HepG2 (cell line): ENCODE data around the gene TTF2. TPM values are rescaled to one million over a fixed set of nuclear protein-coding genes. Genes with fewer than 3 reads are reported as not detected.

Experiments used
- ATAC-seq: fragments of 200-7000 bp; cut with Tn5 transposase; 3 replicates; pipeline ENCODE4 v1.9.1; 2020; ENCODE audit warnings: mild to moderate bottlenecking, moderate library complexity
- BruUV-seq: library from RNA; stranded (reverse); fragments of 400-500 nt; replicated peaks from 2 replicates; lab custom pipeline; 2021; lab: Mats Ljungman, UMichigan
- CTCF ChIA-PET: fragments of 300-600 bp; formaldehyde crosslinking; extraction: SDS; loops from one replicate; lab custom pipeline; 2021; ENCODE audit warnings: low total read pairs, inconsistent platforms, low intra/inter-chr PET ratio; lab: Yijun Ruan, JAX
- POLR2A ChIA-PET: fragments of 350-600 bp; sonication (Branson Sonifier 250); formaldehyde crosslinking; loops from one replicate; lab custom pipeline; 2020; ENCODE audit warnings: antibody characterized with exemption, inconsistent platforms; lab: Yijun Ruan, JAX
- DNase-seq: peaks from one replicate; pipeline ENCODE4 v3.0.0-alpha.2; 2015; ENCODE audit warnings: low spot score
- FAIRE-seq: peaks from 3 replicates; lab custom pipeline; 2011; peaks lifted over from hg19 to GRCh38; lab: Jason Lieb, UNC
- H2AFZ ChIP-seq: one replicate; pipeline ENCODE4 v1.6.1; 2011; ENCODE audit warnings: low read length, inconsistent platforms
- H3K27ac ChIP-seq: fragments of 300-600 bp; 3 replicates; pipeline ENCODE4 v1.8.0; 2011; ENCODE audit warnings: mixed run types, mild to moderate bottlenecking, mixed read lengths, low read length, inconsistent platforms; ENCODE audit not compliant: insufficient read depth; ENCODE audit errors: extremely low read length
- H3K27me3 ChIP-seq, 2 experiments: fragments of 200-600 bp in 1 of 2; 2 replicates in 1 of 2; 3 replicates in 1 of 2; pipeline versions ENCODE4 v1.6.0 to v1.8.0; 2011; ENCODE audit warnings: low read length in 2 of 2, mild to moderate bottlenecking in 2 of 2, moderate library complexity in 2 of 2, inconsistent platforms in 1 of 2; ENCODE audit not compliant: insufficient read depth in 2 of 2, control insufficient read depth in 1 of 2
- H3K36me3 ChIP-seq, 2 experiments: fragments of 200-600 bp in 1 of 2; replicated peaks in 1 of 2; 2 replicates in 1 of 2; 3 replicates in 1 of 2; pipeline versions ENCODE4 v1.5.1 to v1.8.0; 2011; ENCODE audit warnings: low read length in 2 of 2, inconsistent platforms in 1 of 2; ENCODE audit not compliant: insufficient read depth in 2 of 2, control insufficient read depth in 1 of 2
- H3K4me1 ChIP-seq: 2 replicates; pipeline ENCODE4 v1.5.1; 2012; ENCODE audit warnings: low read length, inconsistent platforms; ENCODE audit not compliant: insufficient read depth
- H3K4me2 ChIP-seq: 2 replicates; pipeline ENCODE4 v1.6.0; 2011; ENCODE audit warnings: low read depth, low read length, inconsistent platforms
- H3K4me3 ChIP-seq, 3 experiments: fragments of 200-600 bp in 1 of 3; sonication (generic), shearing (Covaris generic) in 1 of 3; replicated peaks in 1 of 3; 2 replicates each; pipeline ENCODE4 v1.5.1; 2011 to 2016; ENCODE audit warnings: low read length in 3 of 3, inconsistent platforms in 2 of 3, low read depth in 2 of 3, mild to moderate bottlenecking in 2 of 3, control low read depth in 1 of 3, mixed read lengths in 1 of 3; ENCODE audit not compliant: insufficient read depth in 1 of 3
- H3K79me2 ChIP-seq: one replicate; pipeline ENCODE4 v1.6.1; 2011; ENCODE audit warnings: low read length, inconsistent platforms; ENCODE audit not compliant: insufficient read depth
- H3K9ac ChIP-seq: 2 replicates; pipeline ENCODE4 v1.6.0; 2011; ENCODE audit warnings: mild to moderate bottlenecking, low read depth, low read length, inconsistent platforms; ENCODE audit not compliant: insufficient read depth
- H3K9me3 ChIP-seq: 2 replicates; pipeline ENCODE4 v1.5.1; 2012; ENCODE audit warnings: mild to moderate bottlenecking, low read length
- H4K20me1 ChIP-seq: 2 replicates; pipeline ENCODE4 v1.6.0; 2011; ENCODE audit warnings: inconsistent platforms, mild to moderate bottlenecking, low read length, moderate library complexity; ENCODE audit not compliant: insufficient read depth
- ASH2L ChIP-seq: fragments of 300-600, 200-600 bp; sonication (generic); IDR thresholded peaks from 2 replicates; pipeline ENCODE4 v1.7.0; 2017; ENCODE audit warnings: low read depth, mild to moderate bottlenecking, moderate library complexity, mixed read lengths, low read length; ENCODE audit not compliant: insufficient read length
- CCDC6 ChIP-seq: sonication (generic); formaldehyde crosslinking; IDR thresholded peaks from 2 replicates; pipeline ENCODE4 v1.8.1; 2022; ENCODE audit warnings: mild to moderate bottlenecking, missing genetic modification reagents, moderate library complexity
- ELK4 ChIP-seq: sonication (generic); formaldehyde crosslinking; IDR thresholded peaks from 2 replicates; pipeline ENCODE4 v1.9.0; 2021; ENCODE audit warnings: missing genetic modification reagents, borderline replicate concordance
- KMT2B ChIP-seq: IDR thresholded peaks from 2 replicates; pipeline ENCODE4 v1.6.1; 2016; ENCODE audit warnings: missing genetic modification reagents, missing compliant biosample characterization
- TP53 ChIP-seq: sonication (generic); formaldehyde crosslinking; conservative IDR thresholded peaks from 2 replicates; pipeline ENCODE4 v1.4.0; 2020; ENCODE audit warnings: missing genetic modification reagents
- ZNF136 ChIP-seq: sonication (generic); formaldehyde crosslinking; IDR thresholded peaks from 2 replicates; pipeline ENCODE4 v1.8.1; 2022; ENCODE audit warnings: low read depth, mild to moderate bottlenecking, moderate library complexity, missing genetic modification reagents
- ZNF180 ChIP-seq: sonication (generic); formaldehyde crosslinking; IDR thresholded peaks from 2 replicates; pipeline ENCODE4 v1.4.0; 2020; ENCODE audit warnings: low read depth, missing genetic modification reagents, borderline replicate concordance
- ZNF773 ChIP-seq: sonication (generic); formaldehyde crosslinking; IDR thresholded peaks from 2 replicates; pipeline ENCODE4 v1.4.0; 2020; ENCODE audit warnings: missing genetic modification reagents, borderline replicate concordance
- WGBS: methylation state at CpG from one replicate; pipeline ENCODE4 v1.1.6; 2017; ENCODE audit warnings: low lambda C conversion rate; 5-methylcytosine and 5-hydroxymethylcytosine counted together
- in situ Hi-C: cut with HindIII; loops from 2 replicates; pipeline ENCODE4 v1.10.0; 2017; ENCODE audit warnings: low pct_unique_long_range_greater_than_20kb; ENCODE audit not compliant: extremely low pct_ligation_motif_present
- intact Hi-C: fragments of 100-400 bp; cut with micrococcal nuclease; formaldehyde crosslinking; loops from one replicate; pipeline ENCODE4 v1.10.0; 2022; ENCODE audit not compliant: unreplicated experiment
- polyA plus RNA-seq, 8 experiments: library from polyadenylated mRNA; depleted of rRNA in 3 of 8; stranded (reverse) in 7 of 8; unstranded in 1 of 8; fragments of >200 nt; fragmentation: Illumina TruSeq in 4 of 8; extraction: Trizol in 4 of 8; gene quantifications; 2 replicates each; pipeline versions ENCODE4 v1.2.1 to v1.2.3, GENCODE V29; 2011 to 2016; ENCODE audit warnings: low read depth in 4 of 8, missing spikeins in 1 of 8, mixed read lengths in 1 of 8; ENCODE audit not compliant: insufficient read depth in 1 of 8
- total RNA-seq, 5 experiments: library from RNA; depleted of rRNA; stranded (reverse); fragments of >200 nt; fragmentation: Illumina TruSeq; extraction: Trizol; gene quantifications; 2 replicates each; pipeline ENCODE4 v1.2.3, GENCODE V29; 2016; ENCODE audit warnings: low read depth in 1 of 5
- TF ChIP-seq, protein P1 (sequence below): sonication (generic); formaldehyde crosslinking; IDR thresholded peaks from 2 replicates; pipeline ENCODE4 v1.4.0; 2020; ENCODE audit warnings: missing genetic modification reagents, borderline replicate concordance

The TTF2 gene
- total and polyA plus RNA-seq, 2 of the 13 experiments (the other 11 are each of a cell fraction or from before 2014, with no cell fraction given) = 12.8 to 48.9 TPM

- TF ChIP-seq, protein P1, sequence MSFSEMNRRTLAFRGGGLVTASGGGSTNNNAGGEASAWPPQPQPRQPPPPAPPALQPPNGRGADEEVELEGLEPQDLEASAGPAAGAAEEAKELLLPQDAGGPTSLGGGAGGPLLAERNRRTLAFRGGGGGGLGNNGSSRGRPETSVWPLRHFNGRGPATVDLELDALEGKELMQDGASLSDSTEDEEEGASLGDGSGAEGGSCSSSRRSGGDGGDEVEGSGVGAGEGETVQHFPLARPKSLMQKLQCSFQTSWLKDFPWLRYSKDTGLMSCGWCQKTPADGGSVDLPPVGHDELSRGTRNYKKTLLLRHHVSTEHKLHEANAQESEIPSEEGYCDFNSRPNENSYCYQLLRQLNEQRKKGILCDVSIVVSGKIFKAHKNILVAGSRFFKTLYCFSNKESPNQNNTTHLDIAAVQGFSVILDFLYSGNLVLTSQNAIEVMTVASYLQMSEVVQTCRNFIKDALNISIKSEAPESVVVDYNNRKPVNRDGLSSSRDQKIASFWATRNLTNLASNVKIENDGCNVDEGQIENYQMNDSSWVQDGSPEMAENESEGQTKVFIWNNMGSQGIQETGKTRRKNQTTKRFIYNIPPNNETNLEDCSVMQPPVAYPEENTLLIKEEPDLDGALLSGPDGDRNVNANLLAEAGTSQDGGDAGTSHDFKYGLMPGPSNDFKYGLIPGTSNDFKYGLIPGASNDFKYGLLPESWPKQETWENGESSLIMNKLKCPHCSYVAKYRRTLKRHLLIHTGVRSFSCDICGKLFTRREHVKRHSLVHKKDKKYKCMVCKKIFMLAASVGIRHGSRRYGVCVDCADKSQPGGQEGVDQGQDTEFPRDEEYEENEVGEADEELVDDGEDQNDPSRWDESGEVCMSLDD (CRISPR knock-in tag) = no peak
Measured at GRCh38 chr1:117045644-117046043, 14.5 kb upstream of the TTF2 start (continued).

DNA sequence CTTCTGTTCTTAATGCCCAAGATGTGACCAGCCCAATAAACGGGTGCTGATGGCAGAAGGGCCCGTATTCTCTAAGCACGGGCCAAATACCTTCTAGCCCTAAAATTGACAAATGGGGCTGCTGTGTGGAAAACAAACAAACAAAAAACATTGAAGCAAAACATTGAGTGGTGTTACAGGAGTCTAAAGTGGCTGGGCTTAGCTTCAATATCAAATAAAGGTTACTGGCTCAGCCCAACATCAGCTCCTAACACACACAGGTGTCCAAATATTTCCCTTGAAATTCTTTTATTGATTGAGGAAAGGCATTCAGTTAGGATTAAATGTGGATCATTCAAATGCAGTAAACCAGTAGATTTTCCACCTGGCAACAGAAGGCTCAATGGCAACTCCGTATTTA lies 13.3 kb upstream of the TTF2 start:
- ChIA-PET CTCF (no interaction called here), POLR2A (no interaction called here)
- no peak overlapping the region for H3K4me2 ChIP-seq
- no peaks in the 10 kb centered on the region for H4K20me1 ChIP-seq
- no peaks in the 10 kb centered on the region for H3K79me2 ChIP-seq
- BruUV-seq = no TSS peak
- no peak overlapping the region for H3K9ac ChIP-seq
- H3K4me3 ChIP-seq = no peak overlapping the region
- intact Hi-C loops = no loop called here
- DNase-seq = no peak
- H3K27ac ChIP-seq = no peak overlapping the region
- ATAC-seq = no peak
- H2AFZ ChIP-seq = no peak overlapping the region
- H3K27me3 ChIP-seq = no peaks in the 10 kb centered on the region
- WGBS = 86% methylated on average over 4 of the region's 4 CpGs
- FAIRE-seq = no peak
- TF ChIP-seq ASH2L = no peak
- TF ChIP-seq ZNF180 (CRISPR knock-in tag) = no peak
- no peak for TF ChIP-seq ZNF773 (CRISPR knock-in tag)
- TF ChIP-seq KMT2B (CRISPR knock-in tag) = no peak
- TF ChIP-seq ZNF136 = no peak
- TF ChIP-seq TP53 (CRISPR knock-in tag) = no peak
- no peak for TF ChIP-seq CCDC6 (CRISPR knock-in tag)
- no peak for TF ChIP-seq ELK4 (CRISPR knock-in tag)
- TF ChIP-seq, all 625 proteins: peak for 0
- Histone ChIP-seq H3K36me3 (no peaks in the 10 kb centered on the region), H3K9me3 (no peaks in the 10 kb centered on the region), H3K4me1 (no peaks in the 10 kb centered on the region)
- in situ Hi-C loops = no loop called here
